Suppressor macrophage treated with lipopolysaccharide for 4 hours (primary cell): ENCODE measurements around the gene PARD3B.
A peak's percentile ranks its signal among the peaks of the same experiment; 100 is the strongest.

Experiments used
- DNase-seq: peaks from one replicate; pipeline ENCODE4 v3.0.0-alpha.2; 2020

PARD3B gene

GRCh38 chr2:204718607-204719006 is 173.3 kb downstream of the PARD3B start:
- DNase-seq: no peak

GRCh38 chr2:204720874-204721273 is 175.6 kb downstream of the PARD3B start:
- no peak for DNase-seq

- DNase-seq: no peak
Observed at GRCh38 chr2:204722207-204722606, 176.9 kb downstream of the PARD3B start.

DNA sequence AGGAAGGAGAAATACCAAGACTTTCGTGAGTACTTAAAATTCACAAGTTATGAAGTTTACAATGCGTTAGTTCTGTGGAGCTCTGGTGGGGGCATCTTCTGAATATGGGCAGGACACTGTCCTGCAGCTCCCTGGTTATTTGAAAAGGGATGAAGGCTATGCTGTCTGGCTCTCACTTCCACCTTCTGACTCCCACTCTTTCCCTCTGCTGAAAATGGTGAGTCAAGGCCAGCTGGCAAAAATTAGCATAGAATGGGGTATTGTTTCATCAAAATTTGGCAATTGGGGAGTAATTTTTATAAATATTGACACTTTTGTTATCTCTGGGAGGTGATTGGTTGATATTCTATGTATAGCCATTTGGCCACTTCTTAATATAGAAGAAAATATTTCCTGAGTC is 177.4 kb downstream of the PARD3B start:
- DNase-seq: peak; percentile 13

- no peak for DNase-seq
Observed at GRCh38 chr2:204725693-204726360, 180.6 kb downstream of the PARD3B start.

GRCh38 chr2:204726831-204727230 is 181.6 kb downstream of the PARD3B start:
- no peak for DNase-seq

DNA sequence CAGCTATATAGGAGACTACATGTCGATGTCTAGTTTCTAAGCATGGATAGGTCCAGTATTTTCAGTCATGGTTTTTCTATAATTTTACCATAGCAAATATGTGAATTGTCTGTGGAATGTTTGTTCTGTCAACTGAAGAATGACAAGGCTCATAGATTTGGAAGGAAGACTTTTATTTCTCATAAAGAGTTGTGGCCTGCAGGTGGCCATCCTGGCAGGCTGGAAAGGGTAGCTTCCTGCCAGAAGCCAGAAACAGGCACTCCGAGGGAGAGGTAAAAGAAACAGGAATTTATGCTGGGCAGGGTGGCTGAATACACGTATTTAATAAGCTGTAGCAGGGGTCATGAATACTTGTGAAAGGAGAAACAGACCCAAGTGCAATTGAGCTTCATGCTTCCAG is 182.1 kb downstream of the PARD3B start:
- no peak for DNase-seq

GRCh38 chr2:204730603-204731002 is 185.3 kb downstream of the PARD3B start:
- no peak for DNase-seq

GRCh38 chr2:204732019-204732418 is 186.7 kb downstream of the PARD3B start:
- no peak for DNase-seq

DNA sequence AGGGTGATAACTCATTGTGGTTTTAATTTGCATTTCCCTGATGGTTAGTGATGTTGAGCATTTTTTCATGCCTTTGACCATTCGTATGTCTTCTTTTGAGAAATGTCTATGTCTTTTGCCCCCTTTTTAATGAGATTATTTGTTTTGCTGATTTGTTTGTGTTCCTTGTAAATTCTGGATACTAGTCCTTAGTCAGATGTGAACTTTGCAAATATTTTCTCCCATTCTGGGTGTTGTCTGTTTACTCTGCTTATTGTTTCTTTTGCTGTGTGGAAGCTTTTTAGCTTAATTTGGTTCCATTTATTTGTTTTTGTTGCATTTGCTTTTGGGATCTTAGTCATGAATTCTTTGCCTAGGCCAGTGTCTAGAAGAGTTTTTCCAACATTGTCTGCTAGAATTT is 192.0 kb downstream of the PARD3B start:
- DNase-seq: no peak

DNA sequence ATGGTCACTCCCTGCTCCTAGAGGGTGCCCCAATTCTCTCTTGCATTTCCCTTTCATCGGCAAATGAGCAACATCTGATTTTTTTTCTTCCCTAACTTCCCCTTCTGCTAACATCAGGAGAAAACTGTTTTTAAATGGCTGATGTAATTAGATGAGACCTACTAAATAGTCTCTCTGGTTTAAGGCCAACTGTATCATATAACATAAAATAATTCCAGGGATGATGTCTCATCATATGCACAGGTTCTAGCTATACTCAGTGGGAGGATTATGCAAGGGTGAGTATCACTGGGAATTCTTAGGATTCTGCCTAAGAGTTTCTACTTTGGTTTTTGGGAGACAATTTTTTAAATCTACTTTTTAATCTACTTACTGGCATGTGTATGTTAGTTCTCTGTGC is 193.4 kb downstream of the PARD3B start:
- no peak for DNase-seq

DNA sequence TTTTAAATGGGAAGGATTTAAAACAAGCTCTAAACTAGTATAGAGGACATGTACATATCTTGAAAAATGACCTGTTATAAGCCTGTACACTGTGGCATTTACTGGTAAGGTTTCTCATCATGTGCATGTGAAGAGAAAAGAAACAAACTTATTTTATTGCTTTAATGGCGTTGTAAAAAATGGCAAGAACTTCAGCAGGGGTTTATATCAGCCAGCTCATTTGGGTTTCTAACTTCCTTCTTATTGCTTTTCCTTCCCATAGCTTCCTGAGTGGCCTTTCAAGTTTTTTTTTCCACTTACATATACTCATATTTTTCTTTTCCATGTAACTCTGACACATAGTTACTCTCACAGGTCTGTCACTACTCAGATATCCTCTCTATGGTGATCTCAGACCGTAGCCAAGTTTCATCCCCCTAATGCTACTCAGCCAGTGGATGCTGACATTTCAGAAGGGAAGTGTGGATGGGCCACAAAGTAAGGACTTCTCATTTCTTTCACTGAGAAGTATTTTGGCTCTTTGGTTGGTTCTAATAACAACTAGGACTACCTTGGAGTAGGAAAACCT is 198.2 kb downstream of the PARD3B start:
- no peak for DNase-seq

GRCh38 chr2:204744506-204744905 is 199.2 kb downstream of the PARD3B start:
- DNase-seq: no peak

GRCh38 chr2:204748286-204748685 is 203.0 kb downstream of the PARD3B start:
- DNase-seq: no peak

GRCh38 chr2:204749319-204749718 is 204.0 kb downstream of the PARD3B start:
- no peak for DNase-seq

- no peak for DNase-seq
Observed at GRCh38 chr2:204750389-204750788, 205.1 kb downstream of the PARD3B start.

GRCh38 chr2:204751472-204751871 is 206.2 kb downstream of the PARD3B start:
- no peak for DNase-seq

DNA sequence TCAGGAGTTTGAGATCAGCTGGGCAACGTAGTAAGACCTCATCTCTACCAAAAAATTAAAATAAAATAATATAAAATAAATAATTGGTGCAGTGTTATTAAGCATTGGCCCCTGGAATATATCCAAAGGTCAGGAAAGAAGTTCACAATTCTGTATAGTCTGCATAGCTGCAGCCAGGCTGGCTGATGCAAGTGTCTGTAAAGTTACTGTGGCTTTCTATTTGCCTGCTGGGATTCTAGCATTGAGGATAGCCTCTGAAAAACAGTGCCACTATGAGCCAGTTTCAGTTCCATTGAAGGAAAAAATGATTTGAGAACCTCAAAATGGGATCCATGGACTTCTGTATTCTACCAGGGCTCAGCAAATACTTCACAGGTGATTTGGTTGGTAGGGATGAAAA is 208.6 kb downstream of the PARD3B start:
- no peak for DNase-seq

- DNase-seq: no peak
Observed at GRCh38 chr2:204754898-204755297, 209.6 kb downstream of the PARD3B start.

DNA sequence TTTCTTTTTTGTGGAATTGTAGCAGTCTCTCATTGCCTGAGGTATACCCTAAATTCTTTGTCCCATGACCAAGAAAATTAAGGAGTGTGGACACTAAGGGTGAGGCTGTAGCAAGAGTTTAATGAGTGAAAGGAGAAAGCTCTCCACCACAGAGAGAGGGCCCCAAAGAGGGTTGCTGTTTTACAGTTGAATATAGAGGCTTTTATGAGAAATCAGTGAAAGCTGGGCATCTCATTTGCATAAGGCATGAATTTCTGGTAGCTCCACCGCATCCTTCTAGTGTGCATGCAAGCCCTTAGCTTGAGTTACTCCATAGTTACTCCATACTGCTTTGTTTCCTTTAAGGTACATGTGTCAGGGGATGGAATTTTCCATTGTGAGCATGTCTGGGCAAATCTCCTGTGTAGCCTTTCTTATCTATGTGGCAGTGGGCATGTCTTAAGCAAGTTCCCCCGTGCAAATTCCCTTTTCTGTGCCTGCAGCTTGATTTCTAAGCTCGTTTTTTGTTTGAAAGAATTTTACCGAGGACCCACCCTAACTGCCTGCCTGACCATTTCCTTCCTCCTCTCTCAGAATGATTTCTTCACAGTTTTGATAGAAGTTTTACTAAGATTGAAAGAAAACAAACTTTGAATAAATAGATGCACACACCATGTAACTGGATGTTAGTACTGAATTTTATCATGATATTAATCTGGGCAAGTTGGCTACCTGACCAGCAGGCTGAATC is 218.9 kb downstream of the PARD3B start:
- DNase-seq: no peak

DNA sequence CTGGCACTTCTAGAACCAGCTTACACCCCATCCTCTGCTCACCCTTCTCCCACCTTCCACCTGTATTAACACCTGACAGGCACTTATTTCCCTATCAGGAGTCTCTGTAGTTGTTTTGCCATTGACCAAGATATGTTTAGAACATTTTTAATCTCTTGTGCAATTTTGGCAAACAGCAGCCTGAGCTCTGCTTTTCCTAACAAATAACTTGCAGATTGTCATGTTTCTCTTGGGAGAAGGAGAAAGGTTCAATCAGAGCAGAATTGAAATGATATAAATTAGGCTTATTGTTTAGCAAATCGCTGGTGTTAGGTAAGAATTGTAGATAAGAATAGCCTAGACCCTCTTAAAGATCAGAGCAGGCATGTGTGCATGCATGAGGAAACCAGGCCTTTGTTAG is 225.5 kb downstream of the PARD3B start:
- no peak for DNase-seq

GRCh38 chr2:204771721-204772120 is 226.4 kb downstream of the PARD3B start:
- no peak for DNase-seq

- no peak for DNase-seq
Observed at GRCh38 chr2:204772546-204772945, 227.3 kb downstream of the PARD3B start.

DNA sequence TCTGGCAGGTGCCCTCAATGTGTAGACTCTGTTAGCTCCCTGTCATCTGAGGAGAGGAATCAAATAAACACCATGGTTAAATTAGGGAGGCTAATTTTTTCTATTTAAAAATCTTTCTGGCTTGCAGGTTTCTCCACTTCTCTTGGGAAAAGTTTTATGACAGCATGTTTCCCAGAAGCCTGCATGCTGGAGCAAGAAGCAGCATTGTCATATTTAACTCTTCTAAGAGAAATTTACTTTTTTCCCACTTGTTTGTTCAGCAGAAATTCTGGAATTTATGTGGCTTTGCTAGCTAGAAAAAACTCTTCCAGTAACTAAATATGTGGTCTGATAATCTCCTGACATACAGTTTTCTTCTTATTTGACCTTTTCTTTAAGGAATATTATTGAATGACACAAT is 230.5 kb downstream of the PARD3B start:
- DNase-seq: no peak
